GM12864 (cell line): ENCODE measurements around the gene EXOSC3.

Experiments
- DNase-seq: peaks from one replicate; pipeline ENCODE4 v3.0.0-alpha.2; 2011; ENCODE audit warnings: low read depth
- H3K4me3 ChIP-seq: 2 replicates; pipeline ENCODE4 v1.5.1; 2011; ENCODE audit warnings: mild to moderate bottlenecking, low read depth, low read length, control low read depth
- CTCF ChIP-seq: IDR thresholded peaks from 2 replicates; pipeline ENCODE4 v1.5.1; 2011; ENCODE audit warnings: low read depth, mild to moderate bottlenecking, moderate library complexity, low read length, control low read depth, inconsistent platforms; ENCODE audit errors: missing control alignments

EXOSC3 gene

GRCh38 chr9:37746448-37747270 is 38.2 kb downstream of the EXOSC3 start:
- DNase-seq = no peak
- H3K4me3 ChIP-seq = no peak overlapping the region
- no peak for TF ChIP-seq CTCF

DNA sequence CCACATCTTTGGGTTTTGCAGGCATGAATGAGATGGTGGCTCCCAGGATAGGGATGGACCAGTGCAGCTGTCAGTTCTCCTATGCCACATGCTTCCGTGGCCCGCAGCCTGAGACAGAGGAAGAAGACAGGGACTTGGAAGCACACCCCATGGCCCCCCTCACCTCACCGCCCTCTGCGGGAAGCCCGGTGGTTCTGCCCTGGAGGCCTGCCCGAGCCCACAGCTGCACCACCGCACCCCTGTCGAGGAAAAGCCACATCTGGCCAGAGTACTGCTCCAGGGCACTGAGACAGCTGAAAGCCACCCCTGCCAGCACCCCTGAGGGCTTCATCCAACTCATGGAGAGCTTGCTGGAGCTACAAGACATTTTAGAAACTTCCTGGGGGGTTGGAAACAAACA is 38.9 kb downstream of the EXOSC3 start:
- no peak for DNase-seq
- TF ChIP-seq CTCF = no peak

GRCh38 chr9:37740631-37741328 is 44.1 kb downstream of the EXOSC3 start:
- no peak for DNase-seq
- no peak overlapping the region for H3K4me3 ChIP-seq
- TF ChIP-seq CTCF = no peak

More for the DNA sequence above, 38.9 kb downstream of the EXOSC3 start:
- H3K4me3 ChIP-seq = no peak overlapping the region

DNA sequence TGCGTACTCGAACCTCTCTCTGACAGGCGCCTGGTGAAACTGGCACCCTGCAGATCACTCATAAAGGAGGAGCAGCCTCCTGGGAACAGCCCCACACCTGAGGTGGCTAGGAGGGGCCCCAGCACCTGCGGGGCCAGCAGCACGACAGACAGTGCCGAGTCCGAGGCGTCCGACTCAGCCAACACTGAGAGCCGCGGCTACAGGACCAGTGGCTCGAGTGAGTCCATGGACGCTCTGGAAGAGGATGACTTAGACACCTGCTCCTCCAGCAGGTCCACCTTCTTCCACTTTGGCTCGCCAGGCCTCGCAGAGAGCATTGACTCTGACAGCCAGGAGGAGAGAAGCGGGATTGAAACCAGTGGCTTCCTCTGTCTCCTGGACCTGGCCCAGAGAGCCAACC is 44.7 kb downstream of the EXOSC3 start:
- DNase-seq = no peak
- TF ChIP-seq CTCF = no peak

DNA sequence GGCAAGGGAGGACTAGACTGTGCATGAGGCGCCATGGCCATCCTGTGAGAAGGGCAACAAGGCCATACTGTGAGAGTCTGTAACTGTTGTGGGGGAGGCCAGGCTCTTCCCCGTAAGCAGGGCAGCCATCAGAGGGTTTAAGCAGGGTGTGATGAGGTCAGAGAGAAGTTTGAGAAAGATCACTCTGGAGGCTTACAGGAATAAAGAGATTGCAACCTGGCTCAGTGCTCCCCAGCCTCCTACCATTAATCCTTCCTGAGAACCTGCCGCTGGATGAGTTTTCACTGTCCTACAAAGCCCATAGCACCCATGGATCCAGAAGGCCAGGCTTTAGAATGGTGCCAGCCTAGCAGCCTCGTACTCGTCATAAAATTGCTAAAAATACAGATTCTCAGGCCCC is 45.6 kb downstream of the EXOSC3 start:
- DNase-seq = no peak
- no peak overlapping the region for H3K4me3 ChIP-seq
- no peak for TF ChIP-seq CTCF

More for the DNA sequence above, 44.7 kb downstream of the EXOSC3 start:
- H3K4me3 ChIP-seq = no peak overlapping the region

DNA sequence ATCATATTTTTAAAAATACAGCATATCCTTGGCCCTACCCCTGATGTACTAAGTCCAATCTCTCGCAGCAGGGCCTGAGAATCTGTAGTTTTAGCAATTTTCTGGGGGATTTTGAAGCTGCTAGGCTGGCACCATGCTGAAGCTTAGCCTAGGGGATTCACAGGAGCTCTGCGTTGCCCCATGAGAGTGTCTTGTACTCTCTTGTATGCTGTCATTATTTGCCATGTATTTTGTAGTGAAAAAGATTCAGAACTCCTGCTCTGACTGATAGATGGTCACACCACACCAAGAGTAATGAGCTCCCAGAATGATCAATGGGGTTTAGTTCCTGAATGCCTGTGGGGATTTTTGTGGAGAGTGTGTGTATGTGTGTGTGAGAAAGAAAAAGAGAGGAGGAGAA is 51.9 kb downstream of the EXOSC3 start:
- no peak for DNase-seq
- TF ChIP-seq CTCF = no peak
- no peak overlapping the region for H3K4me3 ChIP-seq
